GM19035 (cell line): ENCODE results near the gene TP53TG3B.
"Not testable (repeated sequence)": the region's sequence is repeated elsewhere in the genome, so short reads cannot be mapped to it uniquely, and the experiment has no call there.

Experiments
- ATAC-seq: cut with Tn5 transposase; IDR thresholded peaks from one replicate; pipeline ENCODE4 v1.9.1; 2021; ENCODE audit not compliant: unreplicated experiment

TP53TG3B gene, protein sequence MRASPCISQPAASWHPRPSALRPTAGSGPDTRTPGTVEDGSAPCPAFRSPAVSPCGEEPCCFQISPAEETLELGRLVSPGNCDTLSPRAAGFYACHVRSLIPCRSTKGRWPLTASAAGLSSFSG

DNA sequence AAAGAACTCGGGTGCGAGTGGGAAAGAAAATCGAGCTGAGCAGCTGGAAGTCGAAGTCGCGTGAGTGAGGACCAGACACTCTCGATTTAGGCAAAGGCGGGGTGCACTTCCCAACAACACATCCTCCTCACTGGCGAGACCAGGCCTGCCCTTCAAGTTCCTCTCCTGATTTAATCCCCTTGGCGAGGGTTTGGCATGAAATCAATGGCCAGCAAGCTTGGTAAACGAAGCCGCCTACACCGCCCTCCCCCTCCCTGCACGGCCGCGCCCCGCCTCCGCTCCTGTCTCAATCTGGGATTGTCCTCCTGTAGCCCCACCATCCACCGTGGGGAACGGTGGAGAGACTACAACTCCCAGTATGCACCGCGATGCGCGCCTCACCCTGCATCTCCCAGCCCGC is at the start of gene TP53TG3B:
TP53TG3B (plus strand) TSS at position 301 of the 400 bp plus-strand sequence; CDS start at position 369, 68 bp downstream.
- ATAC-seq = not testable (repeated sequence)

GRCh38 chr16:33336226-33337012 is 24.2 kb upstream of the TP53TG3B start:
- ATAC-seq = not testable (repeated sequence)

DNA sequence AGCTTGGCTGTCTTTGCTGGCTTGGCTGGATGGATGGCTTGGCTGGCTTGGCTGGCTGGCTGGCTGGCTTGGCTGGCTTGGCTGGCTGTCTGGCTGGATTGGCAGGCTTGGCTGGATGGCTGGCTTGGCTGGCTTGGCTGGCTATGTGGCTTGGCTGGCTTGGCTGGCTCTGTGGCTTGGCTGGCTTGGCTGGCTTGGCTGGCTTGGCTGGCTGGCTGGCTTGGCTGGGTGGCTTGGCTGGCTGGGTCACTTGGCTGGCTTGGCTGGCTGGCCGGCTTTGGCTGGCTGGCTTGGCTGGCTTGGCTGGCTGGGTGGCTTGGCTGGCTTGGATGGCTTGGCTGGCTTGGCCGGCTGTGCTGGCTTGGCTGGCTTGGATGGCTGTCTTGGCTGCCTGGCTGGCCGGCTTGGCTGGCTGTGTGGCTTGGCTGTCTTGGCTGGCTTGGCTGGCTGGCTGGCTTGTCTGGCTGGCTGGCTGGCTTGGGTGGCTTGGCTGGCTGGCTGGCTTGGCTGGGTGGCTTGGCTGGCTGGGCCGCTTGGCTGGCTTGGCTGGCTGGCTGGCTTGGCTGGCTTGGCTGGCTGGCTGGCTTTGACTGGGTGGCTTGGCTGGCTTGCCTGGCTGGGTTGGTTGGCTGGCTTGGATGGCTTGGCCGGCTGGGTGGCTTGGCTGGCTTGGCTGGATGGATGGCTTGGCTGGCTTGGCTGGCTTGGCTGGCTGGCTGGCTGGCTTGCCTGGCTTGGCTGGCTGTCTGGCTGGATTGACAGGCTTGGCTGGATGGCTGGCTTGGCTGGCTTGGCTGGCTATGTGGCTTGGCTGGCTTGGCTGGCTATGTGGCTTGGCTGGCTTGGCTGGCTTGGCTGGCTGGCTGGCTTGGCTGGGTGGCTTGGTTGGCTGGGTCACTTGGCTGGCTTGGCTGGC is 22.8 kb upstream of the TP53TG3B start:
- not testable (repeated sequence) for ATAC-seq

DNA sequence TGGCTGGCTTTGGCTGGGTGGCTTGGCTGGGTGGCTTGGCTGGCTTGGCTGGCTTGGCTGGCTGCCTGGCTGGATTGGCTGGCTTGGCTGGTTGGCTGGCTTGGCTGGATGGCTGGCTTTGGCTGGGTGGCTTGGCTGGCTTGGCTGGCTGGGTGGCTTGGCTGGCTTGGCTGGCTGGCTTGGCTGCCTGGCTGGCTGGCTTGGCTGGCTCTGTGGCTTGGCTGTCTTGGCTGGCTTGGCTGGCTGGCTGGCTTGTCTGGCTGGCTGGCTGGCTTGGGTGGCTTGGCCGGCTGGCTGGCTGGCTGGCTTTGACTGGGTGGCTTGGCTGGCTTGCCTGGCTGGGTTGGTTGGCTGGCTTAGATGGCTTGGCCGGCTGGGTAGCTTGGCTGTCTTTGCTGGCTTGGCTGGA is 22.1 kb upstream of the TP53TG3B start:
- not testable (repeated sequence) for ATAC-seq

DNA sequence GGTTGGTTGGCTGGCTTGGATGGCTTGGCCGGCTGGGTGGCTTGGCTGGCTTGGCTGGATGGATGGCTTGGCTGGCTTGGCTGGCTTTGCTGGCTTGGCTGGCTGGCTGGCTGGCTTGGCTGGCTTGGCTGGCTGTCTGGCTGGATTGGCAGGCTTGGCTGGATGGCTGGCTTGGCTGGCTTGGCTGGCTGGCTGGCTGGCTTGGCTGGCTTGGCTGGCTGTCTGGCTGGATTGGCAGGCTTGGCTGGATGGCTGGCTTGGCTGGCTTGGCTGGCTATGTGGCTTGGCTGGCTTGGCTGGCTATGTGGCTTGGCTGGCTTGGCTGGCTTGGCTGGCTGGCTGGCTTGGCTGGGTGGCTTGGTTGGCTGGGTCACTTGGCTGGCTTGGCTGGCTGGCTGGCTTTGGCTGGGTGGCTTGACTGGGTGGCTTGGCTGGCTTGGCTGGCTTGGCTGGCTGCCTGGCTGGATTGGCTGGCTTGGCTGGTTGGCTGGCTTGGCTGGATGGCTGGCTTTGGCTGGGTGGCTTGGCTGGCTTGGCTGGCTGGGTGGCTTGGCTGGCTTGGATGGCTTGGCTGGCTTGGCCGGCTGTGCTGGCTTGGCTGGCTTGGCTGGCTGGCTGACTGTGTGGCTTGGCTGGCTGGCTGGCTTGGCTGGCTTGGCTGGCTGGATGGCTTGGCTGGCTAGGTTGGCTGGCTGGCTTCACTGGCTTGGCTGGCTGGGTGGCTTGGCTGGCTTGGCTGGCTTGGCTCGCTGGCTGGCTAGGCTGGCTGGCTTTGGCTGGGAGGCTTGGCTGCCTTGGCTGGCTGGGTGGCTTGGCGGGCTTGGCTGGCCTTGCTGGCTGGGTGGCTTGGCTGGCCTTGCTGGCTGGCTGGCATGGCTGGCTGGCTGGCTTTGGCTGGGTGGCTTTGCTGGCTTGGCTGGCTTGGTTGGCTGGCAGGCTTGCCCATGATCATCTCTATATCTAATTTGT is 21.3 kb upstream of the TP53TG3B start:
- ATAC-seq = not testable (repeated sequence)
